AG09309 (cell line): ENCODE measurements around the gene LIMS2.

Source experiments
- DNase-seq: peaks from one replicate; pipeline ENCODE4 v3.0.0-alpha.2; 2010; ENCODE audit warnings: low read depth
- H3K4me3 ChIP-seq: 2 replicates; pipeline ENCODE4 v1.5.1; 2011; ENCODE audit warnings: mild to moderate bottlenecking, low read depth, low read length, moderate library complexity; ENCODE audit not compliant: control insufficient read depth
- CTCF ChIP-seq: IDR thresholded peaks from 2 replicates; pipeline ENCODE4 v1.5.1; 2011; ENCODE audit warnings: mild to moderate bottlenecking, low read depth, low read length, inconsistent platforms; ENCODE audit not compliant: insufficient read depth, control insufficient read depth; ENCODE audit errors: missing control alignments

Gene LIMS2

GRCh38 chr2:127653421-127654083, 21.8 kb downstream of the LIMS2 start:
- no peak for TF ChIP-seq CTCF
- H3K4me3 ChIP-seq = no peak overlapping the region
- no peak for DNase-seq

- DNase-seq = no peak
- TF ChIP-seq CTCF = no peak
- H3K4me3 ChIP-seq = no peak overlapping the region
These were observed 22.5 kb downstream of the LIMS2 start for GRCh38 chr2:127652786-127653357.

- no peak overlapping the region for H3K4me3 ChIP-seq
- TF ChIP-seq CTCF = no peak
- no peak for DNase-seq
These were observed 23.3 kb downstream of the LIMS2 start for GRCh38 chr2:127651971-127652550.

- no peak for DNase-seq
- TF ChIP-seq CTCF = no peak
- H3K4me3 ChIP-seq = no peak overlapping the region
These were observed 23.9 kb downstream of the LIMS2 start for GRCh38 chr2:127651381-127651809.

GRCh38 chr2:127650785-127651380, 24.4 kb downstream of the LIMS2 start:
- TF ChIP-seq CTCF = no peak
- H3K4me3 ChIP-seq = no peak overlapping the region
- DNase-seq = no peak

GRCh38 chr2:127650041-127650784, 25.1 kb downstream of the LIMS2 start:
- TF ChIP-seq CTCF = no peak
- DNase-seq = no peak
- no peak overlapping the region for H3K4me3 ChIP-seq
